Lung microvascular endothelial cell (primary cell): ENCODE data around the gene TCAF2. TPM values are rescaled to one million over a fixed set of nuclear protein-coding genes. Genes with fewer than 3 reads are reported as not detected.
"Not testable (repeated sequence)": the region's sequence is repeated elsewhere in the genome, so short reads cannot be mapped to it uniquely, and the experiment has no call there.

ENCODE experiments used
- DNase-seq, 2 donors: peaks; one replicate each; pipeline versions ENCODE4 v3.0.0 to v3.0.0-alpha.2; 2010; ENCODE audit warnings: low read depth in 2 of 2
- total RNA-seq: library from RNA; depleted of rRNA; stranded (reverse); fragments of >200 nt; gene quantifications from 2 replicates; pipeline ENCODE4 v1.2.1, GENCODE V29; 2014

Gene TCAF2
- 3.0 and 4.8 TPM in 2 replicates for total RNA-seq

DNA sequence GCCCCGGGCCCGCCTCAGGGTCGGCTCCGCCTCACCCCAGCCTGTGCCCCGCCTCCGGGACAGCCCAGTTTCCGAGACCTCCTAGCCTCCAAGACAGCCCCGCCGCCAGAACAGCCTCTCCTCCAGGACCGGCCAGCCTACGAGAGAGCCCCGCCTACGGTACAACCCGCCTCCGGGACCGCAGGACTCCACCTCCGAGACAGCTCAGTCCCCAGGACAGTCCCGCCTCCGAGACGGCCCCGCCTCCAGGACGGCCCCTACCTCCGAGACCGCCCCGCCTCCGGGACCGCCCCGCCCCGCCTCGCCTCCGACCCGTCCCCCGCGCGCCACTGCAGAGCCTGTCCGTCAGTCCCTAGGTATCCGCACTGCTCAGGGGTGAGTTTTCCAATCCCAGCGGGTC, at the start of gene TCAF2:
Gene TCAF2 (plus strand): TSS at position 329 of the 400 bp plus-strand sequence.
- DNase-seq = not testable (repeated sequence)

DNA sequence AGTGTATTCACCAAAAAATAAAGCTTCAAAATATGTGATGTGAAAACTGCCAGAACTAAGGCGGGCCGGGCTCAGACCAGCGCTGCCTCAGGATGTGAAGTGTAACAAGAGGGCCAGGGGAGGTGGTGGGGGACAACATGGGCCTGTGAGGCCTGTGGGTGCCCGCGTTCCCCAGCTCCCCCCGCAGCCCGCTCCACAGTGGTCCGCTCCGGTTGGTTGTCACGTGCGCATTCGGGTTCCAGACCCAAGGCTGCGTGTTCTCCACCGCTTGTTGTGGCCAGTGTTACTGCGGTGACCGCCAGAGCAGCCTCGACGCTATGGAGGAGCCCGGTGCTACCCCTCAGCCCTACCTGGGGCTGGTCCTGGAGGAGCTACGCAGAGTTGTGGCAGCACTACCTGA, 49.3 kb upstream of the TCAF2 start, which contains the start of gene CTAGE15:
Gene CTAGE15 (plus strand): TSS at position 301 of the 400 bp plus-strand sequence. CDS start 17 bp downstream, at position 318.
- not testable (repeated sequence) for DNase-seq

DNA sequence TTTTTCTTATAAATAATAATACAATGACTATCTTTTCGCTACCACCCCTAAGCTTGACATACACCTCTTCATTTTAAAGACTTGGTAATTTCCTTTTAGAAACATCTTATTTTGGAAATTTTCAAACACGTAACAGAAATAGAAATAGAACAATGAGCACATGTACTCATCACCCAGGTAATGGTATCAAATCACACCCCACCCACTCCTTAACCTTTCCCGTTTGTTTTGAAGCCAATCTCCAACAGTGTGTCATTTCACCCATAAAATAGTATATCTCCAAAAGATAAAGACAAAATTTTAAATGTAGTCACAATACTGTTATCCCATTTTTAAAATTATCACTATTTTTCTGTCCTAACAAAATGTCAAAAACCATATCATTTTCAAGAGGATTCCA, 32.6 kb upstream of the TCAF2 start:
- DNase-seq = not testable (repeated sequence)

DNA sequence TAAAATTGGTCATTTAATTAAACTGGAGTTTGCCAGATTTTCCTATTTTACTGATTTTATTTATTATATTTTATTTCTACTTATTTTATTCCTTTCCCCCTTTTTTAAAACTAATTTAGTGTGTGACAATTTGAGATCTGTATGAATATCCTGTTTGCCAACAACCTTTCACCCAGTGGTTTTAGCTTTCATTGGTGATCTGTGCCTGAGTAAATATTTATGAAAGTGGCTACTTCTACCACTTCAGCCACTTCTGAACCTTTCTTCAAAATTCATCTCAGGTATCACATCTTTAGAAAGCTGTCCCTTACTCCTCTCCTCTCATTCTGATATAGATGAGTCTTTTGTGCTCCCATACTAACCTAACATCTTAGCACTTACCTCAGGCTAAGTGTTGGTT, 30.9 kb upstream of the TCAF2 start:
- DNase-seq = not testable (repeated sequence)

DNA sequence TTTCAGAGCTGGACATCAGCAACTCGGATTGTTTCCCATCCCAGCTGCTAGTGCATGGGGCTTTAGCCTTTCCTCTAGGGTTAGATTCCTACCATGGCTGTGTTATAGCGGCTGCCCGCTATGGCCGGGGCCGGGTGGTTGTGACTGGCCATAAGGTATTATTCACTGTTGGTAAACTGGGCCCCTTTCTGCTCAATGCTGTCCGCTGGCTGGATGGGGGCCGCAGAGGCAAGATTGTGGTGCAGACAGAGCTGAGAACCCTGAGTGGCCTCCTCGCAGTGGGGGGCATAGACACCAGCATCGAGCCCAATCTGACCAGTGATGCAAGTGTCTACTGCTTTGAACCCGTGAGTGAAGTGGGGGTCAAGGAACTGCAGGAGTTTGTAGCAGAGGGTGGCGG, 22.7 kb upstream of the TCAF2 start:
- DNase-seq = not testable (repeated sequence)

DNA sequence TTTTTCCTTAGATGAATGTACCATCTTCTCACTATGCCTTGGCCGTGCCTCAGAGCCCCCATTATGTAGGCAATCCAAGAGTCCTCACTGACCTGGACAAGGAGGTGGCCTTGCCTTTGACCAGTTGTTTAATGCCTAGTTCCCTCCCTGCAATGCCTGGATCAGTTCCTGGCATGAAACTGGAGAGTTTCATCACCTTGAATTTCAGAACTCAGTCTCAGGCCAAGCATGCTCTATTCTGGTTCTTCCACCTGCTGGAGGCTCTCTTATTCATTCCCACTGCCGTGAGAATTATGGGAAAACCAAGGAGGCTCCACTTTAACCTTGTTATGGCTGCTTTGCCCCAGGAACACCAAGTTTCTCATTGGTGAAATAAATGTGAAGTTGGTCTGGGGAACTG, 17.2 kb upstream of the TCAF2 start:
- DNase-seq = not testable (repeated sequence)

DNA sequence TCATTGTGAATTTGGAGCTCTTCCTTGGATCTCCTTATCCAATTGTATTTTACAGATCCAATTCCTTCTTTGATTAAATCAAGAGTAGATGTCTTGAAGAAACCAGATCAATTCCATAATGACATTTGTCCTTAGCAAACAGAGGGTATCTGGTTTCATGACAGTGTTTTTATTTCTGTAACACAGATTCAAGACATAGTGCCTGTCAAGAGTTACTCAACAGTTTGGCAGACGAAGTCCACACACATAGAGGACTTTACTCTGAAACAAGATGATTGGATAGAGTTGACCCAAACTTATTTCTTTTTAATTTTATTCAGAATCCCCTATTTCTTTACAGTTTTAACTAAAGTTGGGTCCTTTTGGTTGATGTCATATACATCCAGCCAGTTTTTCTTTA, 14.7 kb upstream of the TCAF2 start:
- not testable (repeated sequence) for DNase-seq

DNA sequence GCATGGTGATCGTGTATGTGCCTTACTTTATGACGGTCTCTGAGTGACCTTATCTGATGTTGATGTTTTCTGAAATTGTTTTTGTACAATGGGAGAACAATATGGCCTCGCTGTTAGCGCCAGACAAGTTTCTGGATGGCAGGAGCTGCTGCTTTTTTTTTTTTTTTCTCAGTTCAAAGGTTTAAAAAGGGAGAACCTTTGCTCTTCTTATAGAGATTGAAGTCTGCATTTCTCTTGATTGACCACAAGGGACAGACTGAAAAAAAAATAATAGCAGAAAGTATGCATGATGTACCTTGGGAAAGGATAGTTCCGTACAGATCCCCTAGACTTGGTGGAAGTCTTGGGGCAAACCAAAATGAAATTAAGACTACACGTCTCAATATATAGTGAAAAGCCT, 5.2 kb upstream of the TCAF2 start:
- DNase-seq = not testable (repeated sequence)

DNA sequence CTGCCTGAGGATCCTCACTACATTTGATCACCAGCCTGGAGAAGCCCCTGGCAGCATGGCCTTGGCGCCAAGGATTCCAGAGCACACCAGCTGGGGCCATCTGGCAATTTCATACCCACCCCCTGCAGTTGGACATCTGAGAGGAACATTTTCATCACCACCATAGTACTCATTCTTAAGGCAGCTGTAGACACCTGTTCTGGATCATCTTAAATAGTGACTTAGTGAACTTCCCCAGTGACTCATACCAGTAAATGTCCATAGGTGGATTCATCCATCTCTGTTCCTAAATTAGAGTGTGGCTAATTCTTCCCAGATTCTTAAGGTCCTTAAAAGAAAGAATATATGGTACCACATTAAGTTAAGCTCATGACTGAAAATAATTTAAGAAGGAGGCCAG, 3.6 kb upstream of the TCAF2 start:
- not testable (repeated sequence) for DNase-seq

DNA sequence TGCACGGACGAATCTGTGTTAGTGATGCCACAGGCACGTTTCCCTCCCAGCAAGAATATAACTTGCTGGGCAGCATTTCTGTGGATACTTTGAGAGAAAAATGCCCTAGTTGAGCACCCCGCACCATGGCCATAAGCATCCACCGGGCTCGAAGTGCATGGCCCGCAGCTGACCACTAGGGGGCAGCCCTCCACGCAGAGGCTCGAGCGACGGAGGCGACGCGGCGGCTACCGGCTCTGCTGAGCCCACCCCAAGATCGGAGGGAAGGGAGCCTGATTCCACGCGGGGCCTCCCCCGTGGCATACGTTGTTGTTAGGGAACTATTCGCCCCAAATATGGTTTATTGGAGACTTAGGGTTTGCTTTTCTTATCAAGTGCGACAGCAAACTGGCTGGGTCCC, 716 bp upstream of the TCAF2 start:
- DNase-seq = not testable (repeated sequence)

DNA sequence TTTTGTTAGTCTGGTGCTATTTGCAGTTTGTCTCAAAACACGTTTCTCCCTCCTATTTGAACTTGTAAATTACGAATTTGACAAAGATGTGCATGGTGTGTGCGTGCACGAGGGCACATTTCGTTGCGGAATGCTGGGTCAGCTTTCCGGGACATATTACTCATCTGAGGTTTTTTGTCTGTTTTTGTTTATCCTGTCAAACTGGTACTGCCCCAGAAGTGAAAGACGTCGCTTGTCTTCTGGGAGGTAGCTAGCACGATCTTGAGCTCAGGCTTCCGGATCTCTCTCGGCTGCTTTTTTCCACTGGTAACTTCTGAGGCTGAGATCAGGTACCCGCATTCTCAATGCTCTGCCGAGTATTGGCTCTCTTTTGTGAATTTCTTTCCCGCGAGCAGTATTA, 401 bp downstream of the TCAF2 start:
- DNase-seq = not testable (repeated sequence)

DNA sequence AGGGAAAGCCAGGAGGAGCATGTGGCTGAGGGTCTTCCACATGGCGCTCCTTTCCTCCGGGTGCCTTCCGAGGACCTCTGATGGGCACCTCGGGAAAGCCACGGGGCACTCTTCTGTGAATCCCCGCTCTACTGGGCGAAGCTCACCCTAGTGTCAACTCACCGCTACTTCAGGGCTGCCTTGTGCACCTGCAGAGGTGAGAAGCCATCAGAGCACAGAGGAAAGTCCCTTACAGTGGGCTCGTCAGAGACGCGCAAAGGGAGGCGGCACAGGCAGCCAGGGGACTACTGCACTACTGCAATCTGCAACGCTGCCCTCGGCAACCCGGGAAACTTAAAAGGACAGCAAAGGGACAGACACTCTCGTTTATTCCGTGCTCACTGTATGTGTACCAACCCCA, 1.4 kb downstream of the TCAF2 start:
- DNase-seq = not testable (repeated sequence)

DNA sequence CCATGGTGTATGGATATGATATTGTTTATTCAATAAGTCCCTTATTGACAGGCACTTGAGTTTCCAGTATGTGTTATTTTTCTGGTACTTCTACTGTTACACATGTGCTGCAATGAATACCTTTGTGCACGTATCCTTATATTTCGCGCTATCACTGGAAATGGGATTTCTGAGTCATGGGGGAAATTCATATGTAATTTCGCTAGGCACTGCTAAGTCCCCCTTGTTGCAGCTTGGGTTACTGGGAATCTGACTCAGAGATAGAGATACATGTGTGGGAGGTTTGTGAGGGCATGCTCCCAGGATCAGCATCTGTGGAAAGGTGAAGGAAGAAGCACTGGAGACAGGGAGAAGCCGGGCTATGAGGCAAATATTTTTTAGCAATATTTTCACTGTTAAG, 9.9 kb downstream of the TCAF2 start:
- DNase-seq = not testable (repeated sequence)

DNA sequence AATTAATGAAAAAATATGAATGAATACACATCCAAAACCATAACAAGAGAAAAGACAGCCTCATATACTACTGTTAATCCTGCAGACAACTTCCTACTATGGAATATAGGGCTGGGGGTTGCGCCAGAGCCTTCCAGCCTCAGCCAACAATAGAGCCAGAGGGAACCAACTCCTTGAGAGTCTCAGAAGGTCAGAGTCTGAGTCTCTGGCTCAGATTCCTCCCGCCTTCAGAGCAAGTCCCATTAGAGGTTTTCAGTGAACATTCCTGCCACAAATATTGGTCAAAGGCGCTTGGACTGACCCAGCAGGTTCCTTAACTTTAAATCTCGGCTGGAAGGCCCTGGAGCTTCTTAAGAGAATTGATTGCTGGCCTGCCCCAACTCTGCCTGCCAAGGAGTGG, 11.7 kb downstream of the TCAF2 start:
- DNase-seq = not testable (repeated sequence)

DNA sequence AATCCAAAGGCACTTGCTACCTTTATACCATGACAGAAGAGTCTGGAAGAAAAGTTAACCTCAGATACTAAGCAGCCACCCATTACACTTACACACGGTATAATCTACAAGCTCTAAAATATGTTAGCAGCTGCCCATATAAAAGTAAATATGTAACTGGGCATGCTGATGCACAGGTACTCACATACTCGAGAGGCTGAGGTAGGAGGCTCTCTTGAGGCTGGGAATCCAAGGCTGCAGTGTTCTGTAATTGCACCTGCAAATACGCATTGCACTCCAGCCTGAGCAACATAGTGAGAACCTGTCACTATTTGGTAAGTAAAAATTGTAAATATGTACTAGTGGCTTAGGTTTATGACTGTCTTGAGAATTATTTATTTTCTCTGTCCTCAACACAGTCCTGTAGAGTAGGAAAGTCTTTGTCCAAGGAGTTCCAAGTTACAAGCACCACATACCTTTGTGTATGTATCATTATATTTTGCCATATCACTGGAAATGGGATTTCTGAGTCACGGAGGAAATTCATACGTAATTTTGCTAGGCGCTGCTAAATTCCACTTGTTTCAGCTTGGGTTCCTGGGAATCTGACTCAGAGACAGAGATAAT, 12.3 kb downstream of the TCAF2 start:
- DNase-seq = not testable (repeated sequence)

DNA sequence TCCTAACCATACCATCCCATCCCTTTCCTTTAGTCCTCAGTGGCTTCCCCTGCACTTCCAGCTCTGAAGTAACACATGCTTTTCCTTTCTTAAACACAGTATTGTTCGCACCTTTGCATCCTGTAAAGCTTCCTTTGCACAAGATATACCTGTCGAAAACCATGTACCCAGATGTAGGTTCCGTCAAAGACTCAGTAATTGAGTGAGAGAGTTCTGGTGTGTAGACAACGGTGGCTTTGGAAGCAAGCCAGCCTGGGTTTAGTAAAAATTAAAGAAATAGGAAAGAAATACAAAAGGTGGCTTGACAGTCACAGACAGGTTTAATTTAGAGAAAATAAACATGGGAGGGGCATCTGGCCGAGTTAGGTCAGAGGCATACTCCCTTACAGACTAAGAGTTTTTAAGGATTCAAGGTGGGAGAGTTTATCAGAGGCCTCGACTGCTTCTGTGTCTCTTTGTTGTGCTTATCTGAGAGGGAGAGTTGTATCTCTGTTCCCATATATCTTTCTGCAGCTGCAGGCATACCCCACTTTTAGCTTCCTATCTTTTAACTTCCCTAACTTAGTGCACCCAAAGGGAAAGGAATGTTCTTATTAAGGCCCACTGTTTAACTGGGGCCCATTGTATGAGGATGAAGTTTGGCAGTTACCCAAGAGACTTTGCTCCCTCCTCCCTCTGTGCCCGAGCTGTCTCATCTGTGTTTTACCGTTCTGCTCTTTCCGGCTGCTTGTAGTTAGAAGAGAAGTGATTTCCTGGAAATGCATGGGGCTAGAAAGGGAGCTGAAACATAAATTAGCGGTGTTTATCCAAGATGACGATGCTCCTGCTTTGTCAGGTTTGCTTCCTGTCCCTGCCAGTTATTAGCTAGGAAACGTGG, 14.8 kb downstream of the TCAF2 start:
- not testable (repeated sequence) for DNase-seq

DNA sequence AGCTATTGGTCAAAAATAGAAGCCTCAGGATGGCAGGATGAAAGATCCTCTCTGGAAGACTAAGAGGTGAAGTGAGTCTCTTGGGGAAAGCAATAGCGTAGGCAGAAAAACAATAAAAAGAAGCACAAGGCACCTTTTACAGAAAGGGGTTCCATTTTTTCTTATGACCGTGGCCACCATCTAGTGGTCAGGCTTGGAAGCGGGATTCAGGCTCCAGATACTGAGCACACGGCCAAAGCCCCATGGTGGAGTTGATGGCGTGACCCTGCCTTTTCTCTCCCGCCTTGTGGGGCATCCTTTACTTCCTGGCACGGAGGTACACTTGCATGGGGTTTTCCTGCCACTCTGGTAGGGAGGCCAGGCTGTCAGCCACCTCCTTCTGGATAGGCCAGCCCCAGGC, 18.6 kb downstream of the TCAF2 start:
- not testable (repeated sequence) for DNase-seq

DNA sequence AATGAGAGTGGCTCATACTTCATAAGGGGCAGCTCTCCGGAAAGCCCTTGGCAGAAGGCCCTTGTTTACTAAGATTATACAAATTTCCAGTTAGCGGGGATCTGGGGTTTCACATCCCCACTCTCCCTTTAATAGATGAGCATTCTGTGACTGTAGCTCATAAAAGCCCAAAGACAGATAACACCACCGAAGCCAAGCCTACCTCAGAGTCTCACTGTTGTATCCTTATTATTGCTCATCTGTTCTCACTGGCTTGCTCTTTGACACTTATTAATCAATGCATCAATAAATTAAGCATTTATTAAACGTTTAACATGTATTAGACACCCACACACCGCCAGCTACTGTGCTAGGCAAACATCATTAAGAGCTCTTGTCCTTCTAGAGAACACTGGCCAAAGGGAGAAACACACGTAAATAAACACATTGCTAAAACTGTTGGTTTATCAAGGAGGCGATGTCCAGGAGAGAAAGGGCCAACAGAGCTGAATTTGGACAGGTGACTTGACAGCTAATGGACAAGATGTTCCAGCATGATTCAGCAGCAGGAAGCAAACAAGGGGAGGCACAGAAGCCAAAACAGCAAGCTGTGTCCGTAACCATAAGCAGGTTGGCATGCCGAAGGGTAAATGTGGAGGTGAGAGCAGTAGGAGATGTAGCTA, 19.9 kb downstream of the TCAF2 start:
- not testable (repeated sequence) for DNase-seq

DNA sequence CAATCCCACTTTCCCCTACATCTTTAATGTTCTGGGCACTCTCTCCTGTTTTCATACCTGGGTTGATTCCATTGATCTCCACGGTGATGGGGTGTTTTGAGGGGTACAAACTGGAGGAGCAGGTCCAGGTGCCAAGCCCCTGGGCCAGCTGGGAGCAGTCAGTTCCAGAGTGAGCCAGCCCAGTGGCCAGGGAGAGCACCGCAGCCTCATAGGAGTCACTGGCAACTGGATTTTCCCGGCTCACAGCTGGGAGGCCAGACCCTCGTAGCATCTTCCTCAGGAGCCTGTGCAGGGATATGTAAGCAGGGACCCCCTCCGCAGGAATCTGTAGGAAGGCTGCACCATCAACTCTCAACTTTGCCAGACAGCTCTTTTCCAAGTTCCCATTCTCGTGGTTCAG, 25.8 kb downstream of the TCAF2 start:
- DNase-seq = not testable (repeated sequence)

DNA sequence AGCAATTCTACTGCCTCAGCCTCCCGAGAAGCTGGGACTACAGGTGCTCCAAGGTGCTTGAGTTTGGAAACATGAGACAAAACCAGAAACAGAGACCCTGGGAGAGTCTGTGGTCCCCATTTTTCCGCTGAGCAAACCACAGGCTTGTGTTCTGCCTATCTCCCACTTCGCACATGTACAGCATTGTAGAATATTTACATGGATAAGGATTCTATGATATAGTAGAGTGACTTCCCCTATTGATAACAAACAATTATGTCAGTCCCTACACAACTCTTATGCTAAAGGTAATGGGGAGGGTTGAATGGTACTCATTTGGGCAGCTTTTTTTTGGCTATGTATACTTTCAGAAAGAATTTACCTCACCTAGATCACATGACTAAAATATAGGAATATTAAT, 29.1 kb downstream of the TCAF2 start:
- DNase-seq = not testable (repeated sequence)

DNA sequence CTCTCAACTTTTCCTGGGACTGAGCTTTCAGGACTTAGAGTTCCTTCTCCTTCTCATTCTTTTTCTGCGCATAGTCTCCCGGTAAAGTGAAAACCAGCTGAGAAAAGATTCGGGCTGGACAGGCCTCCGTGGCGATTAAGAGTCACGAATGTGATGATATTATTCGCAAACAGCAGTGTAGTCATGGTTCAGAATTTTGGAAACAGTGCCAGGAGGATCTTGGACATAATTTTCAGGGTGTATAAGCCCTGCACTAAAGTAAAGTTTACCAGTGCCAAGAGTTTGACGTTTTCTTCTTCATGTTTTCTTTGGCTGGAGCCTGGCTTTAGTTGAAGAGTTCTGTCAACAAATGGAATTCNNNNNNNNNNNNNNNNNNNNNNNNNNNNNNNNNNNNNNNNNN, 29.7 kb downstream of the TCAF2 start:
- DNase-seq = not testable (repeated sequence)
